Mesenchymal stem cell (in vitro differentiated cells and primary cell): Measurements from ENCODE around the gene RBKS.

Experiments used
- DNase-seq: peaks from one replicate; pipeline ENCODE4 v3.0.0-alpha.2; 2013
- H2AFZ ChIP-seq: one replicate; pipeline ENCODE4 v1.6.1; 2013; ENCODE audit warnings: low read depth, mild to moderate bottlenecking, control low read depth, inconsistent platforms, low read length, moderate library complexity
- H2AK5ac ChIP-seq: 2 replicates; pipeline ENCODE4 v1.6.1; 2013; ENCODE audit warnings: low read length, moderate library complexity, mild to moderate bottlenecking, inconsistent platforms; ENCODE audit not compliant: severe bottlenecking
- H2BK120ac ChIP-seq: one replicate; pipeline ENCODE4 v1.6.1; 2013; ENCODE audit warnings: low read depth, mild to moderate bottlenecking, inconsistent platforms, low read length, moderate library complexity
- H2BK12ac ChIP-seq, 2 experiments: one replicate each; pipeline ENCODE4 v1.6.1; 2013; ENCODE audit warnings: inconsistent platforms in 2 of 2, low read length in 2 of 2, mild to moderate bottlenecking in 2 of 2, moderate library complexity in 2 of 2, control low read depth in 1 of 2
- H2BK15ac ChIP-seq: one replicate; pipeline ENCODE4 v1.6.1; 2013; ENCODE audit warnings: mild to moderate bottlenecking, low read depth, inconsistent platforms; ENCODE audit not compliant: poor library complexity, severe bottlenecking
- H2BK5ac ChIP-seq: 2 replicates; pipeline ENCODE4 v1.6.1; 2013; ENCODE audit warnings: low read depth, mild to moderate bottlenecking, low read length, control low read depth, inconsistent platforms; ENCODE audit not compliant: poor library complexity, severe bottlenecking
- H3K14ac ChIP-seq, 2 experiments: one replicate each; pipeline ENCODE4 v1.6.1; 2013; ENCODE audit warnings: inconsistent platforms in 2 of 2, low read length in 2 of 2, control low read depth in 1 of 2, mild to moderate bottlenecking in 1 of 2, moderate library complexity in 1 of 2
- H3K18ac ChIP-seq, 2 experiments: one replicate each; pipeline ENCODE4 v1.6.1; 2013; ENCODE audit warnings: inconsistent platforms in 2 of 2, low read length in 2 of 2, control low read depth in 1 of 2, low read depth in 1 of 2, mild to moderate bottlenecking in 1 of 2
- H3K23ac ChIP-seq, 2 experiments: one replicate each; pipeline ENCODE4 v1.6.1; 2013; ENCODE audit warnings: inconsistent platforms in 2 of 2, low read length in 2 of 2, mild to moderate bottlenecking in 2 of 2, moderate library complexity in 2 of 2, control low read depth in 1 of 2
- H3K27ac ChIP-seq: 2 replicates; pipeline ENCODE4 v1.5.1; 2013; ENCODE audit warnings: mild to moderate bottlenecking, moderate library complexity, low read length, control low read depth, inconsistent platforms; ENCODE audit not compliant: poor library complexity, severe bottlenecking
- H3K27me3 ChIP-seq, 2 experiments: 2 replicates each; pipeline versions ENCODE4 v1.6.1 to v1.7.0; 2013; ENCODE audit warnings: low read length in 2 of 2, mild to moderate bottlenecking in 2 of 2, moderate library complexity in 2 of 2, control low read depth in 1 of 2, inconsistent platforms in 1 of 2; ENCODE audit not compliant: control insufficient read depth in 1 of 2, insufficient read depth in 1 of 2
- H3K36me3 ChIP-seq, 2 experiments: 2 replicates each; pipeline versions ENCODE4 v1.6.1 to v1.7.0; 2013; ENCODE audit warnings: low read length in 2 of 2, control low read depth in 1 of 2, inconsistent platforms in 1 of 2, low read depth in 1 of 2, mild to moderate bottlenecking in 1 of 2; ENCODE audit not compliant: insufficient read depth in 2 of 2, control insufficient read depth in 1 of 2
- H3K4ac ChIP-seq, 2 experiments: one replicate each; pipeline ENCODE4 v1.6.1; 2013; ENCODE audit warnings: inconsistent platforms in 2 of 2, low read length in 2 of 2, mild to moderate bottlenecking in 2 of 2, moderate library complexity in 2 of 2, control low read depth in 1 of 2, low read depth in 1 of 2
- H3K4me1 ChIP-seq: 2 replicates; pipeline ENCODE4 v1.6.1; 2013; ENCODE audit warnings: low read depth, low read length, control low read depth; ENCODE audit not compliant: control insufficient read depth, insufficient read depth
- H3K4me2 ChIP-seq: 2 replicates; pipeline ENCODE4 v1.6.1; 2013; ENCODE audit warnings: low read length, mild to moderate bottlenecking, inconsistent platforms; ENCODE audit not compliant: poor library complexity, severe bottlenecking
- H3K4me3 ChIP-seq, 2 experiments: 2 replicates each; pipeline versions ENCODE4 v1.5.1 to v1.7.0; 2013; ENCODE audit warnings: low read length in 2 of 2, mild to moderate bottlenecking in 2 of 2, control low read depth in 1 of 2, low read depth in 1 of 2; ENCODE audit not compliant: insufficient read depth in 1 of 2
- H3K79me1 ChIP-seq: replicated peaks from 2 replicates; pipeline ENCODE4 v1.6.1; 2013; ENCODE audit warnings: mild to moderate bottlenecking, control low read depth, low read length, inconsistent platforms; ENCODE audit not compliant: poor library complexity, severe bottlenecking
- H3K9ac ChIP-seq: 2 replicates; pipeline ENCODE4 v1.7.0; 2013; ENCODE audit warnings: mild to moderate bottlenecking, low read length, moderate library complexity
- H3K9me3 ChIP-seq: 2 replicates; pipeline ENCODE4 v1.7.0; 2013; ENCODE audit warnings: mild to moderate bottlenecking, low read length; ENCODE audit not compliant: control insufficient read depth
- H4K8ac ChIP-seq: one replicate; pipeline ENCODE4 v1.6.1; 2013; ENCODE audit warnings: inconsistent platforms, mild to moderate bottlenecking, low read length, moderate library complexity
- H4K91ac ChIP-seq: one replicate; pipeline ENCODE4 v1.6.1; 2013; ENCODE audit warnings: mild to moderate bottlenecking, low read length, inconsistent platforms
- WGBS: methylation state at CpG from one replicate; pipeline ENCODE4 v1.1.7; 2013; ENCODE audit warnings: mixed read lengths; 5-methylcytosine and 5-hydroxymethylcytosine counted together

Gene RBKS

DNA sequence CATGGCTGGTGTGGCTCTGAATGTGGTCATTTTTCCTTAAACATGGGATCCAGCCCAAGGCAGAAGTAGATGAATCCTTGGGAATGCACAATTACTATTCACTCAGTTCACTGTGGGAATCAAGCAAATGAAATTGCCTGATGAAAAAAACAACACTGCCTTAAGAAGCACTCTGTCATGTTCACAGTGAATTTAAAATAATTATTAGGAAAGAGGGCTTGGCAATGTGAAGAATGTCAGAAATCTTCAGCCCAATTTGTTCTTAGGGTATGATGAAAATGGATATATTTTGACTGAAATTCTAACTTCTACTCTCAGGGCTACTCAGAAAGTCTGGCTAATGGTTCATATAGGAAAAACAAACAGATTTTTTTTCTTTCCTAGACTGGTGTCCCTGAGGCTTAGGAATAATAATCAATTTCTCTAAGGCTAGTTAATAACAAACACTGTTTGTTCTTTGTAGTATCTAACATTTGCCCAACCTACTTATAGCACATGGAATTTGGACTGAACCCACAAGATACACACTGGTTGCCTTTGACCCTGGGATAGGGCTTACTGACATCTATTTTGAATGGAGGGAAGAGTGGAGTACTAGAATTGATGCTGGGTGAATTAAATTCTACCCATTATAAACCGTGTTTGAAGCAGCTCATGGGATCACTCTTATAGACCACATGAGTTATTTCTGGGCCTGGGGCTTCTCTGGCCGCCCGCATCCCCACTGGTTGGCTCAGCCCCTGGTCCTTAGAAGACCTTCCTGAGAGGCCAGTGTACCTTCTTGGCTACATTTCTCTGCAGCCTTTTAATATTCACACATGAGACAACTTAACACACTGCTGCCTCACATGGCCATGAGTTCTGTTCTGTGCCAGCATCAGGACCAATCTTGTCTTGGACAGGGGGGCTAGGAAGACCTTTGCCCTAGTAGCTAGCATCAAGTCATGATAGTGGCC is 127.0 kb downstream of the RBKS start:
- no peak overlapping the region for H2BK120ac ChIP-seq
- H3K9me3 ChIP-seq, result no peaks in the 10 kb centered on the region
- H3K9ac ChIP-seq, result peak overlapping the region; percentile 9
- no peak overlapping the region for H2BK5ac ChIP-seq
- H2AK5ac ChIP-seq, result peak overlapping the region; percentile 96
- peaks cover 8% of the 10 kb centered on the region for H3K4me1 ChIP-seq
- no peak overlapping the region for H3K14ac ChIP-seq
- H3K4me3 ChIP-seq, result no peak overlapping the region
- no peak overlapping the region for H2BK12ac ChIP-seq
- H3K79me1 ChIP-seq, result no peaks in the 10 kb centered on the region
- H3K27ac ChIP-seq, result peak overlapping the region; percentile 65
- no peak for DNase-seq
- peaks cover 0 to 5% of the 10 kb centered on the region in 2 experiments for H3K27me3 ChIP-seq
- H3K4ac ChIP-seq, result no peak overlapping the region
- no peak overlapping the region for H2BK15ac ChIP-seq
- H3K4me2 ChIP-seq, result no peak overlapping the region
- H2AFZ ChIP-seq, result no peak overlapping the region
- no peak overlapping the region for H3K23ac ChIP-seq
- 97% methylated on average over 3 of the region's 3 CpGs for WGBS
- no peaks in the 10 kb centered on the region for H3K36me3 ChIP-seq
- H3K18ac ChIP-seq, result no peak overlapping the region
- no peak overlapping the region for H4K91ac ChIP-seq
- peak overlapping the region; percentile 19 for H4K8ac ChIP-seq

- Histone ChIP-seq H3K27me3 (no peaks in the 10 kb centered on the region), H3K4me2 (no peak overlapping the region), H3K27ac (no peak overlapping the region), H3K4me3 (no peak overlapping the region), H3K18ac (no peak overlapping the region), H3K9me3 (no peaks in the 10 kb centered on the region), H4K8ac (no peak overlapping the region), H3K9ac (no peak overlapping the region), H2AFZ (no peak overlapping the region), H4K91ac (no peak overlapping the region), H3K4me1 (peaks cover 7% of the 10 kb centered on the region), H3K36me3 (no peaks in the 10 kb centered on the region), H2BK5ac (no peak overlapping the region), H2BK12ac (no peak overlapping the region), H3K79me1 (no peaks in the 10 kb centered on the region), H3K23ac (no peak overlapping the region), H2AK5ac (no peak overlapping the region), H3K4ac (no peak overlapping the region), H2BK120ac (no peak overlapping the region), H2BK15ac (no peak overlapping the region), H3K14ac (no peak overlapping the region)
- WGBS, result 91% methylated on average over 5 of the region's 8 CpGs
- no peak for DNase-seq
Observed at GRCh38 chr2:27756544-27757498, 133.4 kb downstream of the RBKS start.

- Histone ChIP-seq H3K4me3 (no peak overlapping the region), H3K79me1 (no peaks in the 10 kb centered on the region), H3K27me3 (no peaks in the 10 kb centered on the region), H2BK120ac (no peak overlapping the region), H3K23ac (no peak overlapping the region), H3K36me3 (no peaks in the 10 kb centered on the region), H3K9me3 (no peaks in the 10 kb centered on the region), H3K27ac (no peak overlapping the region), H3K14ac (no peak overlapping the region), H4K8ac (no peak overlapping the region), H2AFZ (no peak overlapping the region), H3K4me1 (peaks cover 4% of the 10 kb centered on the region), H2BK5ac (no peak overlapping the region), H3K18ac (no peak overlapping the region), H4K91ac (no peak overlapping the region), H3K9ac (no peak overlapping the region), H2BK12ac (peak overlapping the region in 1 of 2 experiments; percentile 43), H3K4me2 (no peak overlapping the region), H2AK5ac (peak overlapping the region; percentile 11), H3K4ac (no peak overlapping the region), H2BK15ac (no peak overlapping the region)
- 91% methylated on average over 3 of the region's 3 CpGs for WGBS
- DNase-seq, result no peak
Observed at GRCh38 chr2:27756091-27756490, 134.1 kb downstream of the RBKS start.

- H4K91ac ChIP-seq, result peak overlapping the region; percentile 32
- no peak overlapping the region for H3K4me2 ChIP-seq
- no peak overlapping the region for H2BK15ac ChIP-seq
- H3K79me1 ChIP-seq, result no peaks in the 10 kb centered on the region
- peak overlapping the region; percentile 7 for H4K8ac ChIP-seq
- no peak overlapping the region for H3K14ac ChIP-seq
- peaks cover 4% of the 10 kb centered on the region for H3K4me1 ChIP-seq
- no peaks in the 10 kb centered on the region for H3K36me3 ChIP-seq
- no peaks in the 10 kb centered on the region for H3K9me3 ChIP-seq
- peak overlapping the region; percentile 93 for H2AK5ac ChIP-seq
- H3K4ac ChIP-seq, result peak overlapping the region in 1 of 2 experiments; percentile 6
- no peak overlapping the region for H2BK120ac ChIP-seq
- no peak overlapping the region for H3K4me3 ChIP-seq
- peak overlapping the region; percentile 49 for H2BK5ac ChIP-seq
- WGBS, result 80% methylated on average over 5 of the region's 5 CpGs
- H3K9ac ChIP-seq, result no peak overlapping the region
- H3K18ac ChIP-seq, result no peak overlapping the region
- no peak overlapping the region for H3K23ac ChIP-seq
- no peak overlapping the region for H3K27ac ChIP-seq
- no peak overlapping the region for H2AFZ ChIP-seq
- no peak for DNase-seq
- no peaks in the 10 kb centered on the region for H3K27me3 ChIP-seq
- peak overlapping the region in 1 of 2 experiments; percentile 70 for H2BK12ac ChIP-seq
Observed at GRCh38 chr2:27754831-27755230, 135.4 kb downstream of the RBKS start.
